GM21381 (cell line): Measurements from ENCODE around the gene WDR59.
"Not testable (repeated sequence)": the region's sequence is repeated elsewhere in the genome, so short reads cannot be mapped to it uniquely, and the experiment has no call there.

ENCODE experiments used
- ATAC-seq: cut with Tn5 transposase; IDR thresholded peaks from one replicate; pipeline ENCODE4 v1.9.1; 2021; ENCODE audit warnings: mild to moderate bottlenecking, moderate library complexity; ENCODE audit not compliant: unreplicated experiment

The WDR59 gene, protein sequence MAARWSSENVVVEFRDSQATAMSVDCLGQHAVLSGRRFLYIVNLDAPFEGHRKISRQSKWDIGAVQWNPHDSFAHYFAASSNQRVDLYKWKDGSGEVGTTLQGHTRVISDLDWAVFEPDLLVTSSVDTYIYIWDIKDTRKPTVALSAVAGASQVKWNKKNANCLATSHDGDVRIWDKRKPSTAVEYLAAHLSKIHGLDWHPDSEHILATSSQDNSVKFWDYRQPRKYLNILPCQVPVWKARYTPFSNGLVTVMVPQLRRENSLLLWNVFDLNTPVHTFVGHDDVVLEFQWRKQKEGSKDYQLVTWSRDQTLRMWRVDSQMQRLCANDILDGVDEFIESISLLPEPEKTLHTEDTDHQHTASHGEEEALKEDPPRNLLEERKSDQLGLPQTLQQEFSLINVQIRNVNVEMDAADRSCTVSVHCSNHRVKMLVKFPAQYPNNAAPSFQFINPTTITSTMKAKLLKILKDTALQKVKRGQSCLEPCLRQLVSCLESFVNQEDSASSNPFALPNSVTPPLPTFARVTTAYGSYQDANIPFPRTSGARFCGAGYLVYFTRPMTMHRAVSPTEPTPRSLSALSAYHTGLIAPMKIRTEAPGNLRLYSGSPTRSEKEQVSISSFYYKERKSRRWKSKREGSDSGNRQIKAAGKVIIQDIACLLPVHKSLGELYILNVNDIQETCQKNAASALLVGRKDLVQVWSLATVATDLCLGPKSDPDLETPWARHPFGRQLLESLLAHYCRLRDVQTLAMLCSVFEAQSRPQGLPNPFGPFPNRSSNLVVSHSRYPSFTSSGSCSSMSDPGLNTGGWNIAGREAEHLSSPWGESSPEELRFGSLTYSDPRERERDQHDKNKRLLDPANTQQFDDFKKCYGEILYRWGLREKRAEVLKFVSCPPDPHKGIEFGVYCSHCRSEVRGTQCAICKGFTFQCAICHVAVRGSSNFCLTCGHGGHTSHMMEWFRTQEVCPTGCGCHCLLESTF

DNA sequence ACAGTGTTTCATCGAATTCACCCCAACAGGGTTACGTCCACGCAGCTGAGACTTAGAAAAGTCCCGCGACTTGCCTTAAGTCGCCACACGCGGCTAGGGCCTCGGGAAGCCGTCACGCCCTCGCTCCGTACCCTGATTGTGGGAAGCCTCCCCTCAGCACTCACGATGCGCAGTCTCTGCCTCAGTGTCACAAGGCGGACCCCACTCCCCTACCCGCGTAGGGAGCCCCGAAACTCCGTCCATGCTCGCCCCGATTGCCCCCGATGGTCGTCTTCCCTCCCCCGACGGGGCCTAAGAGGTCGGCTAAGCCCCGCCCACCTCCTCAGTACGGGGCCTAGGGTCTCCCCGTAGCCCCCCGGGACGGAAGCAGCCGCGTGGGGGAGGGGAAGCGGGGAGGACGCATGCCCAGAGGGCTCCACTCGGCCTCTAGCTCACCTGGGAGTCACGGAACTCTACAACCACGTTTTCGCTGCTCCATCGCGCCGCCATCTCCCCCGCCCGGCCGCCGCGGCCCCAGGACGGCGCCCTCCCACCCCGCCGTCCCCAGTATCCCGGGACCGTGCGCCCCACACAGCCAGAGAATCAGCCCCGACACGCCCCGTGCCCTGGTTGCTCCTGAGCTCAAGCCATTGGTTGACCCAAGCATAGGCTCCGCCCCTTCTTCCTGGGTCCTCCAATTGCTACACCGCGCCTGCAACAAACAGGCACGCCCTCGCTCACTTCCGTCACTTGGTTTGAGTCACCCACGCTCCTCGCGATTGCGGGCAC lies at the start of gene WDR59:
Gene WDR59 (minus strand): TSS at position 595 of the 768 bp plus-strand sequence. CDS start 106 bp downstream, at position 489.
- peak; percentile 99 for ATAC-seq

DNA sequence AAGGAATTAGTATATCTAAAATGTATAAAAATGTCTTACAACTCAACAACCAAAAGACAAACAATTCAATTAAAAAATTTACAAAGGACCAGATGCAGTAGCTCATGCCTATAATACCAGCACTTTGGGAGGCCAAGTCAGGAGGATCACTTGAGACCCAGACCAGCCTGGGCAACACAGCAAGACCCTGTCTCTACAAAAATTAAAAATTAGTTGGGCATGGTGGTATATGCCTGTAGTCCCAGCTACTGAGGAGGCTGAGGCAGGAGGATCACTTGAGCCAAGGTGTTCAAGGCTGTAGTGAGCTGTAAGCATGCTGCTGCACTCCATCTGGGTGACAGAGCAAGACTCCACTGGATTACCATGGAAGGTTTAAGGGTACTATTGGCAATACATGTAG lies 47.7 kb upstream of the WDR59 start:
- no peak for ATAC-seq

DNA sequence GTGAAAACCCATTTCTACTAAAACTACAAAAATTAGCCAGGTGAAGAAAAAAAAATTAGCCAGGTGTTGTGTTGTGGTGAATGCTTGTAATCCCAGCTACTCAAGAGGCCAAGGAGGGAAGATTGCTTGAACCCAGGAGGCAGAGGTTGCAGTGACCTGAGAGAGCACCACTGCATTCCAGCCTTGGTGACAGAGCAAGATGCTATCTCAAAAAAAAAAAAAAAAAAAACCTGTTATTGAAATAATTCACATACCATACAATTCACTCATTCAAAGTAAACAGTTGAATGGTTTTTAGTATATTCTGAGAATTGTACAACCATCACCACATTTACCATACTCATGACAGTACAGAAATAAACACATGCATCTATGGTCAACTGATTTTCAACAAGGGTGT lies 44.9 kb upstream of the WDR59 start:
- no peak for ATAC-seq

DNA sequence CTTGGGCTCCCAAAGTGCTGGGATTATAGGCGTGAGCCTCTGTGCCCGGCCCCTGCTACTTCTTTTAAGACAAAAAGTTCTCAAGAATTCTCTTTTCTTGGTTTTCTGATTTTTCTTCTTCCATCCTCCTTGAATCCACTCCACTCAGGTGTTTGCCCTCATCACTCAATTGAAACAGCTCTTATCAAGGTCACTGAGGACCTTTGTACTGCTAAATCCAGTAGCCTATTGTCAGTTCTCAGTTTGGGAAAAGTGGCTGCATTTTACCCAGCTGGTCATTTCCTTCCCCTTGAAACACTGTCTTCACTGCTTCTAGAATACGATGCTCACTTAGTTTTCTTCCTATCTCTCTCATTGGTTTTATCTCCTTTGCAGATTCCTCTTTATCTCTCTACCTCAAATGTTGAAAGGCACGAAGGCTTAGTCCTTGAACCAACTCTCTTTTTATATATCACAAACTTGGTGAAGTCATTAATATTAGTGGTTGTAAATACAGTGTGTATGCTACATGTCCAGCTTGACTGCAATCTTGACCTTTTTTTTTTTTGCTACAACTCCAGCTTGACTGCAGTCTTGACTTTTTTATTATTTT lies 43.7 kb upstream of the WDR59 start:
- ATAC-seq, result no peak

DNA sequence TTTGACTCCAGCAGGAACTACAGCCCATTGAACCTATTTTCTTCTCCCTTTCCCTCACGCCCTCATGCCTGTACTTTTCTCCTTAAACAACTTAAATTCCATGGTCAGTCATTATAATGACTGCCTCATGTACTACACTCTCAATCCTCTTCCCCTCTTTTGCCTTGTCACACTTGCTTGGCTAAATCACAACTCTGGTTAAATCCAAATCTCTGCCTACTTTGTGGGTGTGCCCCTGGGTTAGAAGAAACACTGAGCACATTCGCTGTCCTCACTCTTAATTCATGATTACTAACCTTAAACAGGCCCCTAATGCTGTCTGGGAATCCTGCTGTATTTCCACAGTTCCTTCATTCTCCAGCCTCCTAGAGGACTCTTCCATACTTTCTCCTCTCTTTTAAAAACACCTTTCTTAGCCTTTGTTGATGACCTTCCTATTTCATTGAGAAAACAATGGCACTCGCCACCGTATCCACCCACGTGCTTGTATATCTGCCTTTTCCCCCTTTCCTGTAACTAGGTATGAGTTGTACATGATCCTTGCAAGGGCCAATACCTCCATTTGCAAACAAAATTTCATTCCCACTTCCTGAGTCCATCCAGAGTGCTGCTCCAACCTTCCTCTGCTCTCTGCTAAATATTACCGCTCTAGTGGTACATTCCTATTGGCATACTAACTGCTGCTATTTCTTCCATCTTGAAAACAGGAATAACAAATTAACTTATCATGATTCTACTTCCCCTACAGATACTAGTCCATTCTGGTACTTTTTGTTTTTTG lies 42.8 kb upstream of the WDR59 start:
- ATAC-seq, result no peak

DNA sequence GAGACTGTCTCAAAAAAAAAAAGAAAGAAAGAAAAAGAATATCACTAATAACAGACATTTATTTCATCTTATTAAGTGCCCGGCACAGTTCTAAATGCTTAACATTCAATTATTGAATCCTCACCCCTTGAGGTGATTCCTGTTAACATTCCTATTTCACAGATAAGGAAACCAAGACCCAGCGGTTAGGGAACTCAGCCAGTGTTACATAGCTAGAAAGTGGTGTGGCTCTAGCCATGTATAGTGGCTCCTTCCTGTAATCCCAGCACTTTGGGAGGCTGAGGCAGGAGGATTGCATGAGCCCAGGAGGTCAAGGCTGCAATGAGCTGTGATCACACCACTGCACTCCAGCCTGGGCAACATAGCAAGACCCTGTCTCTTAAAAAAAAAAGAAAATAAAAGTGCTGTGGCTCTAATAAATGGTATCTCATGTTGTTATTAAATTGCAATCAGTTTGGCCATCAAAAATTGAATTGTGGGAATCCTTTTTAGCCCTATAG lies 42.0 kb upstream of the WDR59 start:
- ATAC-seq, result no peak

DNA sequence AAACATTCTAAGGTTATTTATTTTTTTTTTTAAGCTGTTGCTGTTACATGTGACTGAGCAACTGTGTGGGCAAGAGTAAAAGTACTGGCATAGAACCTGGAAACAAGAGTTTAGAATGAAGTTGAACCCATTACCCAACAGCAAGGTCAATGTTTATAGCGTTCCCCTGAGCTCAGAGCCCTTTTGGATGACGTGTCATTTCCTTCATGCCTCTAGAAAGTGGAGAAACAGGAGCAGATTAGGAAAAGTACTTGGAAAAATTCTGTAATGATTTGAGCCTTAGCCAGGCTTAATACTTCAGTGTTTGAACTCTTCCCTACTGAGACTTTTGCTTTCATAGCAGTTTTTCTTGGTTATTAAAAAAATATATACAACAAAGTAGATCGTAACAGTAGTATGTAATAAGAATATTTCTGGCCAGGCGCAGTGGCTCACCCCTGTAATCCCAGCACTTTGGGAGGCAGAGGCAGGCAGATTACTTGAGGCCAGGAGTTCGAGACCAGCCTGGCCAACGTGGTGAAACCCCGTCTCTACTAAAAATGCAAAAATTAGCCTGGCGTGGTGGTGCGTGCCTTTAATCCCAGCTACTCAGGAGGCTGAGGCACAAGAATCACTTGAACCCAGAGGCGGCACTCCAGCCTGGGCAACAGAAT lies 41.4 kb upstream of the WDR59 start:
- ATAC-seq, result not testable (repeated sequence)

DNA sequence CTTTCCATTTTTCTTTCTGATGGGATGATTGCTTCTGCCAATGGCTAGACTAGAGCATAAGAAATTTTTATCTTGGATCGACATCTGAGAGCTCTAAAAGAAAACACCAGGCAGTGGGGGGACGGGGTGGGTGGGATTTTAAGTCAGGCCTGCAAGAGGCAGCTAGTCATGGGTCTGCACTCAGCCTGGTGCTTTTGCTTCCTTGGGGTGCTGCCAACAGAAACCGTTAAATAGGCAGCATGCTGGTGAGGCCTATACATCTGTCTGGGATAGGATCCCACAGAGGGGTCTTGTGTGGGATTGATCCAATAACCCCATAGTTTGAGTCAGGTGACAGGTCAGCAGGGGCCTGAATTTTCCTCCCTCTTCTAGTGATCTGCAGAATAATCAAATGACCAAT lies 40.8 kb upstream of the WDR59 start:
- ATAC-seq, result no peak

DNA sequence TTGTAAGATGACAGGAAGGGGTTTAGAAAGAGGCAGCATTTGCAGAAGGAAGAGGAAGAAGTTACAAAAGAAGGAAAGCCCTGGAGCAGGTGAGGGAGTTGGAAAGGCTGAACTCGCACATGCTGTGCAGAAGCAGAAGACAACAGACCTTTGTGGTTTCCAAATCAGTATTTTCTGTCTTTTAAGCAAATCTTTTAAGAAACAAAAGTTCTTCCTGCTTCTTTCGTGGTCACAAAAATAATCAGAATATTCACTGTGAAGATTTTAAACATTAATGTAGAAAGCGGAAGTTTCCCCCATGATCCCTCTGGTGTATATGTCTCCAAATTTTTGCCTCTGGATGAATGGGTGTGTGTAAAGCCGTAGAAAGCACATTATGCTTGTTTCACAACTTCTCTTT lies 39.7 kb upstream of the WDR59 start:
- no peak for ATAC-seq

DNA sequence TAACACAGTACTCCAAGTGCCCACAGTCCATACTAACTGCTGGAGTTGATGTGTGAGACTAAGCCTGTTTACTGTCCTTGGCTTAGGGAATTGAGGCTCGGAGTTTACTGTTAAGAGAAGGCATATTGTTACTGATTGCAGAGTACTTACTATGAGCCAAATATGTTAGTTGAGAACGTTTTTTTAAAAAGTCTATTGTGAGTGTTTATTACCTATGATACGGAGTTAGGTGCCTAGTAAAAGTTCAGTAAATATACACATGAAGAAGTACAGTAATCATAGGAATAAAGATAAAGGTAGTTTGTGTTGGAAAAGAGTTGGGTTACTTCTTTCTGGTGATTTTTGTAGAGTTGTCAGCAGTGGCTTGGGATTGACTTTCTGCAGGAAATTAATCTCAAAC lies 39.3 kb upstream of the WDR59 start:
- no peak for ATAC-seq

DNA sequence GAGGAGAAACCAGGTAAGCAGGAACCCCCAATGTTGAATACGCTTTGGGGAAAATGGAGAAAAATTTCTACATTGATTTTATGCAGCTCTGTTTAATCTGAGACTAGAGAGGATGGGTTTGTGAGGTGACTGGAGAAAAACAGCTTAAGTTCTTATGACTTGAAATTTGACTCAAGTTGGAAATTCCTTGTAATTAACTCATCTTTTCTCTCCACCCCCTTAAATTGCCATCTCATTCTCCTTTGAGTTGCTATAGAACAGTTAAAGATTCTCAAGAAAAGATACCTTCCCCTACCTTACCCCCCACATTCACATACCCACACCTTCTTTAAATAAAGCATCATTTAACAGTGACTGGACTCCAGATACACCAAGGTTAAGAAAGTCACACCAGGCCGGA lies 38.1 kb upstream of the WDR59 start:
- no peak for ATAC-seq

DNA sequence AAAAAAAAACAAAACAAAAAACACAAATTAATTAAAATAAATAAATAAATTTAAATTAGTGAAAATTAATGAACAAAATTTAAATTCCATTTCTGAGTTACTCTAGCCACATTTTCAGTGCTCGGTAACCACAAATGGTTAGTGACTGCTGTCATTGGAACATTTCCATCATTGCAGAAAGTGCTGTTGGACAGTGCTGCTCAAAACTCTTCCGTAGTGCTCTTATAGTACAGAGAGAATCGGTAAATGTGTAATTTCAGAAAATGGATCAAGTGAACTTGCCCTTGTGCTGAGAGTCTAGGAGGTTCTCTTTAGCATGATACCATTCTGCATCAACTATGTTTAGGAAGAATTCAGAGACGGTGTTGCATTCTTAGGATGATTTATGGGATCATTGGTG lies 37.6 kb upstream of the WDR59 start:
- ATAC-seq, result no peak

DNA sequence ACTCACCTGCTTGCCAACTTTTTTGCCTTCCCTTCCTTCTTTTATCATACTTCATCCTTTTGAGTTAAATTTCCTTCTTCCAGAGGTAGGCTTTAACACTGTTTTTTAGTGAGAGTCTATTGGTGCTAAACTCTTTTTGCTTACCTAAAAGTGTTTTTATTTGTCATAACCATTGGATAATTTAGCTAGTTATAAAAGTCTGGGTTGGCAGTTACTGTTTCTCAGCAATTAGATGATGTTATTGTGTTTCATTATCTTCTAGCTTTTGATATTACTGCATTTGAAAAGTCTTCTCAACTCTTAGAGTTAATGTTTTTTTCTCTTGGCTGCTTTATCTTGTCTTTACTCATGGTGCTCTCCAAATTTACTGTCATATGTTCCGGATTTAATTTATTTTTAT lies 36.5 kb upstream of the WDR59 start:
- ATAC-seq, result no peak

DNA sequence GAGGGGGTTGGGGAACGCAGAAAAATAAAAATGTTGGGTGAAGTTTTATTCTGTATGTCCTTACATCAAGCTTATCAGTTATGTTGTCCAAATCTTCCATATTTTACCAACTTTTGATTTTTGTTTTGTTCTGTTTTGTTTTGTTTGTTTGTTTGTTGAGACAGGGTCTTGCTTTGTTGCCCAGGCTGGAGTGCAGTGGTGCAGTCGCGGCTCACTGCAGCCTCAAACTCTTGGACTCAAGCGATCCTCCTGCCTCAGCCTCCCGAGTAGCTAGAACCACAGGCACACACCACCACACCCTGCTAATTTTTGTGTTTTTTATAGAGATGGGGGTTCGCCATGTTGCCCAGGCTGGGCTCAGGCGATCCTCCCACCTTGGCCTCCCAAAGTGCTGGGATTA lies 34.7 kb upstream of the WDR59 start:
- ATAC-seq, result no peak

DNA sequence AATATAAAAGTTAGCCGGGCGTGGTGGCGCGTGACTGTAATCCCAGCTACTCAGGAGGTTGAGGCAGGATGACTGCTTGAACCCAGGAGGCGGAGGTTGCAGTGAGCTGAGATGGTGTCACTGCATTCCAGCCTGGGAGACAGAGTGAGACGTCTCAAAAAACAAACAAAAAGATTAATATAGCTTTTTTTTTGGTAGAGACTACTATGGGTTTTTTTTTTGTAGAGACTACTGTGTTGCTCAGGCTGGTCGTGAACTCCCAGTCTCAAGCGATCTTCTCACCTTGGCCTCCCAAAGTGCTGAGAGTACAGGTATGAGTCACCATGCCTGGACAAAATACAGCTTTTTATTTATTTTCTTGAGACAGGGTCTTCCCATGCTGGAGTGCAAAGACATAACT lies 34.1 kb upstream of the WDR59 start:
- no peak for ATAC-seq

DNA sequence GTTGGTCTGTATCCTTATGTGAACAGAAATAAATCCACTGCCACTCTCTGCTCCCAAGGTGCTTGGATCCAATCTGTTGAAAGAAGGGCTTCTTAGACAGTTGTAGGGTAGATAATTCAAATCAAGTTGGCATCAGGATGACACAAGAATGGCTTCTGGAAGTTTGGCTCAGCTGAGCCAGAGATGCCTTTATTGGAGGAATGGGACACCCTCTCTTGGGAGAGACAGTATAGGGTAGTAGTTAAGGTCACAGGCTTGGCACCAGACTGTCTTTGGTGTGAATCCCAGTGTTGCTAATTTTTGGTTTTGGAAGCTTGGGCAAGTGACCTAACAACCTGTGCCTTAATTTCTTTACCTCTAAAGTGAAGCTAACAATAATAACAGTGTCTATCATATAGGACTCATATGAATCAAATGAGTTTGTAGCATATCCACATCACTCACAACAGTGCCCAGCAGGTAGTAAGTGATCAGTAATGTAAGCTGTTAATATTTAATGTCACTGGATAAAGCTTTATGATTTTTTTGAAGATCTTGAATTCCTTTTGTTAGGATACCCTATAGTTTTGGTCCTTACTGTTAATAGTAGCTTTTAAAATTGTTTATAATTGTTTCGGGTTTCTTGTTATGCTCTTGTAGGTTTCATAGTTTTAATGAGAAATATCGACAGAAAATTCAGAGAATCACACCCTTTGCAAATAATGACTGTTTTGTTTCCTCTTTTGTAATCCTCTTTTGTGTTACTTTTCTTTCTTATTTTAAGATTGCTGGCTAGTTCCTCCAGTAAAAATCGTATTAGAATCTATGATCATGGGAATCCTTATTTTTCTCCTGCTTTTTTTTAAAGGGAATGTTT lies 33.0 kb upstream of the WDR59 start:
- ATAC-seq, result no peak

DNA sequence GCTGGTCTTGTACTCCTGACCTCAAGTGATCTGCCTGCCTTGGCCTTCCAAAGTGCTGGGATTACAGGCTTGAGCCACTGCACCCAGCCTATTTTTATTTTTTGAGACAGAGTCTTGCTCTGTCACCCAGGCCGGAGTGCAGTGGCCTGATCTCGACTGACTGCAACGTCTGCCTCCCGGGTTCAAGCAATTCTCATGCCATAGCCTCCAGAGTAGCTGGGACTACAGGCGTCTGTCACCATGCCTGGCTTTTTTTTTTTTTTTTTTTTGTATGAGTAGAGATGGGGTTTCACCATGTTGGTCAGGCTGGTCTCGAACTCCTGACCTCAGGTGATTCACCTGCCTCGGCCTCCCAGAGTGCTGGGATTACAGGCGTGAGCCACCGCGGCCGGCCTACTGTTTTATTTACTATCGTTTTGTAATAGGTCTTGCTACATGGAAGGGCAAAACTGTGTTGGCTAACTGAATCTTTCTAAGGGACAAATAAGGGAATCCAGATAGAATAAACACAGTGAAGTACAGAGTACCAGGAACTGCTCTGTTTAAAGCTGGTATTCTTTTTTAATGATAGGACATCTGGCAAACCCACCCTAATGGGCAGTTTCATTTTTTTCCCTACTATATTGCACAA lies 31.6 kb upstream of the WDR59 start:
- not testable (repeated sequence) for ATAC-seq

DNA sequence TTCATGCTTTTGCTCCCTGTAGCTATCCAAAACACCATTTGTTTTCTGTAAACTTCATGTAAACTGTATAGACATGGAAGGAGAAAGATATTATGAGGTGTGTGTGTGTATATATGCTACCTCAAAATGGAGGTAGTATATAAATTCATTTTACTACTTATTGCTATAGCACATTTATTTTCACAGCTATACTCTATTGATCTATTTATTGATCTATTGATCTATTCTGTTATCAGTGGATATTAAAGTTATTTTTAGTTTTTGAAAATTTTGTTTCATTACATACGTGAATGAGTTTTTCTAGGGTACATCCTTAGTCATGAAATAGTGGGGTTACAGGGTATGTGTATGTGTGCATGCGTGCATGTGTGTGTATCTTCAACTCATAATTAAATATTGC lies 29.4 kb upstream of the WDR59 start:
- ATAC-seq, result no peak
